HG03025 (cell line): ENCODE results near the gene CFHR5.
A peak's percentile ranks its signal among the peaks of the same experiment; 100 is the strongest.
"Not testable (repeated sequence)": the region's sequence is repeated elsewhere in the genome, so short reads cannot be mapped to it uniquely, and the experiment has no call there.

Experiments used
- ATAC-seq: cut with Tn5 transposase; IDR thresholded peaks from one replicate; pipeline ENCODE4 v1.9.1; 2021; ENCODE audit warnings: mild to moderate bottlenecking, moderate library complexity; ENCODE audit not compliant: unreplicated experiment, low FRiP score

CFHR5 gene

GRCh38 chr1:196977278-196977677 is at the start of gene CFHR5:
Gene CFHR5, plus strand, starts transcription at chr1:196977556. Its CDS starts 109 bp downstream, at chr1:196977665.
- no peak for ATAC-seq

DNA sequence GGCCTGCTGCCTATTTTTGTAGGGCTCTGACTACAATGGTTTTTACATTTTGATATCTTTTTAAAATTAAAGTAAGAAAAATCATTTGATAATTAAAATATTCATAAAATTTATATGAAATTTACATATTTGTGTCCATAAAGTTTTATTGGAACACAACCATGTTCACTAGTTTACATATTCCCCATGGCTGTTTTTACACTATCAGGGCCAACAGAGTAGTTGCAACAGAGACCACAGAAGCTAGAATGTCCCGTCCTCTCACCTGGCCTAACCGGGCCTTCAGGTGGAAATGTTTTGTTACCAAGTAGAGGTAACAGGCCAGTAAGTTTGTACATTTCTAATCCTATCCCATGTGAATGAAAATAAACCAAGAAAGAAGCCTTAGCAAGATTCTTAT is 44.5 kb upstream of the CFHR5 start:
- ATAC-seq: not testable (repeated sequence)

DNA sequence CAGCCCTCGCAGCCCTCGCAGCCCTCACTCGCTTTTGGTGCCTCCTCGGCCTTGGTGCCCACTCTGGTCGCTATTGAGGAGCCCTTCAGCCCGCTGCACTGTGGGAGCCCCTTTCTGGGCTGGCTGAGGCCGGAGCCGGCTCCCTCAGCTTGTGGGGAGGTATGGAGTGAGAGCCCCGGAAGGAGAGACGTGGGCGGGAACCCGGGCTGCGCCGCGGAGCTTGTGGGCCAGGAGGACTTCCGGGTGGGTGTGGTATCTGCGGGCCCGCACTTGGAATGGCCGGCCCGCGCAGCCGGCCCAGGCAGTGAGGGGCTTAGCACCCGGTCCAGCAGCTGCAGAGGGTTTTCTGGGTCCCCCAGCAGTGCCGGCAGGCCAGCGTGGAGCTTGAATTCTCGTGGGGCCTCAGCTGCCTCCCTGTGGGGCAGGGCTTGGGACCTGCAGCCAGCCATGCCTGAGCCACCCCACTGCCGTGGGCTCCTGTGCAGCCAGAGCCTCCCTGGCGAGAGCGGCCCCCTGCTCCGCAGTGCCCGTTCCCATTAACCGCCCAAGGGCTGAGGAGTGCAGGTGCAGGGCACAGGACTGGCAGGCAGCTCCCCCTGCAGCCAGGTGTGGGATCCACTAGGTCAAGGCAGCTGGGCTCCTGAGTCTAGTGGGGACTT is 43.7 kb upstream of the CFHR5 start:
- no peak for ATAC-seq

DNA sequence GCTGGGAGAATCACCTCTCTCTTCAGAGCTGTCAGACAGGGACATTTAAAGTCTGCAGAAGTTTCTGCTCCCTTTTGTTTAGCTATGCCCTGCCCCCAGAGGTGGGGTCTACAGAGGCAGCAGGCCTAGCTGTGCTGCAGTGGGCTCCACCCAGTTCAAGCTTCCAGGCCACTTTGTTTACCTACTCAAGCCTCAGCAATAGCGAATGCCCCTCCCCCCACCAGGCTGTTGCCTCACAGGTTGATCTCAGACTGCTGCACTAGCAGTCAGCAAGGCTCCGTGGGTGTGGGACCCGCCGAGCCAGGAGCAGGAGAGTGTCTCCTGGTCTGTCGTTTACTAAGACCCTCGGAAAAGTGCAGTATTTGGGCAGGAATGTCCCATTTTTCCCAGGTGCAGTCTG is 35.9 kb upstream of the CFHR5 start:
- ATAC-seq: not testable (repeated sequence)

GRCh38 chr1:196943568-196943967 is 33.8 kb upstream of the CFHR5 start, which contains the start of gene CFHR2:
Gene CFHR2, plus strand, starts transcription at chr1:196943738. Its CDS starts 143 bp downstream, at chr1:196943881.
- not testable (repeated sequence) for ATAC-seq

DNA sequence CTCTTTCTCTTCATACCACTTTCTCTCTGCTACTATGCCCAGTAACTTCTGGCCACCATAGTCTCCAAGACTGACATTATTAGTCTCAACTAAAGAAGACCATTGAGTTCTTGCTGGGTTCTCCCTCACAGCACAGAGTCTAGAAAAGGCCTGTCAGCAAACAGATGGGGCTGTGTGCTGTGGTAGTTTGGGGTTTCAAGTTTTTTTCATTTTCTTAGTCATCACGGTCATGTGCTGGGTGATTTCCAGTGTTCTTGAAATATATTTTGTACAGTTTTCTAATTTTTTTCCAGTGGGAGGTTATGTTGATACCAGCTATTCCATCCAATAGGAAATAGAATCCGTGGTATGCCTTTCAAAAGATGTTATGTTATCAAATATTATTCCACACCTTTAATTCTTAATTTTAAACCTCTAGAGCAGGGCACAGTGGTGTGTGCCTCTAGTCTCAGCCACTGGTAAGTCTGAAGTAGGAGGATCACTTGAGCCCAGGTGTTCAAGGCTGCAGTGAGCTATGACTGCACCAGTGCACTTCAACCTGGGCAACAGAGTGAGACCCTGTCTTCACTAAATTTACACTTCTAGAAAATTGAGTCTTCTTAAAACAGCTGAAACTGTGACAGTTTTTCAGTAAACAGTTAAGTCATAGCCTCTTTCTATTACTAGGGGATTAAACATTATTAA is 25.5 kb upstream of the CFHR5 start:
- ATAC-seq: peak; percentile 94

- no peak for ATAC-seq
Measured at GRCh38 chr1:196954778-196955177, 22.6 kb upstream of the CFHR5 start.

DNA sequence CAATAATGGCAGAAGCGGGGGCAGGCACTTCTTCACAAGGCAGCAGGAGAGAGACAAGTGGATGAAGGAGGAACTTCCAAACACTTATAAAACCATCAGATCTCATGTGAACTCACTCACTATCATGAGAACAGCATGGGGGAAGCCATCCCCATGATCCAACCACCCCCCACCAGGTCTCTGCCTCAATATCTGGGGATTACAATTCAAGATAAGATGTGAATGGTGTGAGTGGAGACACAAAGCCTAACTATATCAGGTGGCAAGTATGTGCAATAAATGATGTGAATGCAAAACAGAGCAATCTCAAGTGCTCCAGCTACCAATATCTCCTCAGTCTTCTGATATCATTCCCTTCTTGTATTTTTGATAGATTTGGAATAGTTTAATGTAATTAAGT is 21.4 kb upstream of the CFHR5 start:
- ATAC-seq: no peak

DNA sequence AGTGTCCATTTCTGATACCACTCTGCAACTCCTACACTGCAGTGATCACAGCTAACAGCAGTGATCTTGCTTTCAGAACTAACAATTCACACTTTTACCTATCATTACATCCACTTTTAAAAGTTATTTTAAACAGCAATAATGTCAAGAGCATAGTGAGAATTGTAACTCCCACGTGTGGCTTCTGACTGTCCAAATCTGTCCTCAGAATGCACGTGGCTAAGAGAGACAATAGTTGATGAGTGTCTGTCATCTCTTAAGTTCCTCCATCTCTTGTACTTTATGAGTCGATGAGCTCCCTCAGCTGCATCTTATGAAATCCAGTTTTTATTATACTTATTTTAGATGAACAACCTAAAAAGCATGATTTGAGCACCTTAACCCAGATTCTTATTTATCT is 16.5 kb upstream of the CFHR5 start:
- peak; percentile 97 for ATAC-seq

GRCh38 chr1:196970182-196970581 is 7.2 kb upstream of the CFHR5 start:
- ATAC-seq: no peak

DNA sequence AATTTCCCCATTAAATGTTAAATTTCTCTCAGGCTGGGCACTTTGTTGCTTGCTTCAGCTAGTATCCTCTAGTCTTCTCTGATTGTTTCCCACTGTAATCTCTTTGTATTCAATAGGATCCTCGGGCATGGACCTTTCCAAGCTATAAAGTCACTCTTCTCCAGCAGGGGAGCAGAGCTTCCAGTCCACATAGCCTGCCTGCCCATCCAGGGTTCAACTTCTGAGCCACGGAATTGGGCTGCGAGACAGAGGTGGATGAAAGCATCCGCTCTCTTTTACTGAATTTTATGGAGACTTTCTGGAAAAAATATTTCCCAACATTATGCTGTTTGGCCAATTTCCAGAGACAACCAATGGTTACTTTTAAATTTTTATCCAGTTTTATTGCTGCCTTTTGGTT is 1.1 kb upstream of the CFHR5 start:
- no peak for ATAC-seq

DNA sequence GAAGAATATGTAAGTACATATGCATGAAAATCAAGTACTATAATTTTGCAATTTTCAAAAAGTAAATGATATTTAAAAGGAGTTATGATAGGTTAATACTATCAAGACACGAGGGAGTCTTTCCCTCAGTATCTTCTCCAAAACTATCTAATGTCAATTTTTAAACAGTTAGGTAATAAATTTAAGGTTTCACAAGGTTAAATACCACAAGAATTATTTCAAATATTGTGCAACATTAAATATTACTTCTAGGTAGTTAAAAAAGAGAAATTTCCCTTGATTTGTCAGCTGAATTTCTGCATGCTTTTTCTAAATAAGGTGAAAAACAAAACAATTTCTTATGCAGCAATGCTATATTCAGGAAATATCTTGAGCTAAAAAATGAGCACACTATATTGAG is 3.5 kb downstream of the CFHR5 start:
- ATAC-seq: no peak

- not testable (repeated sequence) for ATAC-seq
Measured at GRCh38 chr1:196982247-196982646, 4.9 kb downstream of the CFHR5 start.

DNA sequence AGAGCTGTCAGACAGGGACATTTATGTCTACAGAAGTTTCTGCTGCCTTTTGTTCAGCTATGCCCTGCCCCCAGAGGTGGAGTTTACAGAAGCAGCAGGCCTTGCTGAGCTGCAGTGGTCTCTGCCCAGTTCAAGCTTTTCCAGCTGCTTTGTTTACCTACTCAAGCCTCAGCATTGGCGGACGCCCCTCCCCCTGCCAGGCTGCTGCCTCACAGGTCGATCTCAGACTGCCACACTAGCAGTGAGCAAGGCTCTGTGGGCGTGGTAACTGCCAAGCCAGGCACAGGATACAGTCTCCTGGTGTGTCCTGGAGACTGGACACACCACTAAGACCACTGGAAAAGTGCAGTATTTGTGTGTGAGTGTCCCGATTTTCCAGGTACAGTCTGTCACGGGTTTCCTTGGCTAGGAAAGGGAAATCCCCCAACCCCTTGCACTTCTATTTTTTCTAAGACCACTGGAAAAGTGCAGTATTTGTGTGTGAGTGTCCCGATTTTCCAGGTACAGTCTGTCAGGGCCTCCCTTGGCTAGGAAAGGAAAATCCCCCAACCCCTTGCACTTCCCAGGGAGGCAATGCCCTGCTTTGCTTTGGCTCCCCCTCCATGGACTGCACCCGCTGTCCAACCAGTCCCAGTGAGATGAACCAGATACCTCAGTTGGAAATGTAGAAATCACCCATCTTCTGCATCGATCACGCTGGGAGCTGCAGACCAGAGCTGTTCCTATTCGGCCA is 14.7 kb downstream of the CFHR5 start:
- not testable (repeated sequence) for ATAC-seq

DNA sequence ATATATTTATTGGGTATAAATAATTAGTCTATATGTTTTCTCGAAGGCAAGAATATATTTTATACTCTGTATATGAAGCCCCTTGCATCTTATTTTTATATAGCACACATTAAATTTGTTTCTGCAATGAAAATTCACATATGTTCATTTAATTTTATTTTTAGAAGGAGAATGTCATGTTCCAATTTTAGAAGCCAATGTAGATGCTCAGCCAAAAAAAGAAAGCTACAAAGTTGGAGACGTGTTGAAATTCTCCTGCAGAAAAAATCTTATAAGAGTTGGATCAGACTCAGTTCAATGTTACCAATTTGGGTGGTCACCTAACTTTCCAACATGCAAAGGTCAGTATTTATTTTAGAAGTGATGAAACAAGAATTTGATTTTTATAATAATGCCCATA is 16.6 kb downstream of the CFHR5 start:
- no peak for ATAC-seq

- no peak for ATAC-seq
Measured at GRCh38 chr1:196997423-196997822, 20.1 kb downstream of the CFHR5 start.

DNA sequence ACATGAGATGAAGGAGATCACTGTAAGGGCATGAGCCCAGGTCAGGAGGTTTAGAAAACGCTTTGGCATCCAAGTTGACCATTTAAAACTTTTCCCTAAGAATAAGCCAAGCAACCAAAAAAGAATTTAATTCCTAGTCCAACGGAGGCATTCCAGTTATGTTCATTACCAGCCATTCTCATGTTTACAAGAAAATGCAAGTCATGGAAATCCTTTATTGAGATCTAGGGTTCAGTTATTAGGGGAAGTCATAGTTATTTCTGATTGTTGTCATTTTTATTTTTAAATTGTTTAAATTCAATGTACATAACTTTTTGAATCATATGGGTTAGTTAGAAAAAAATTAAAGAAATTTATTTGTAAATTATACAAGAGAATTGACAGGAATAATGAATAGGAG is 24.5 kb downstream of the CFHR5 start:
- no peak for ATAC-seq

- no peak for ATAC-seq
Measured at GRCh38 chr1:197003132-197003531, 25.8 kb downstream of the CFHR5 start.

DNA sequence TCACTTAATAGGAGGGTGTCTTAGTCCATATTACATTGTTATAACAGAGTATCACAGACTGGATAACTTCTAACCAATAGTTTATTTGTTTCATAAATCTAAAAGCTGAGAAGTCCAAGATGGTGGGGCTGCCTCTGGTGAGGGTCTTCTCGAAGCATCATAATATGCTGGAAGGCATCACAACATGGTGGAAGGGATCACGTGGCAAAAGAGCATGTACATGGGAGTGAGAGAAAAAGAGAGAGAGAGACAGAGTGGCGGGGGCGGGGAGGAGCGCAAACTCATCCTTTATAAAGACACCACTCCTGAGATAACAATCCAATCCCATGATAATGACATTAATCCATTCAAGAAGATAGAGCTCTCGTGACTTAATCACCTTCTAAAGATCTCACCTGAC is 31.5 kb downstream of the CFHR5 start:
- no peak for ATAC-seq

DNA sequence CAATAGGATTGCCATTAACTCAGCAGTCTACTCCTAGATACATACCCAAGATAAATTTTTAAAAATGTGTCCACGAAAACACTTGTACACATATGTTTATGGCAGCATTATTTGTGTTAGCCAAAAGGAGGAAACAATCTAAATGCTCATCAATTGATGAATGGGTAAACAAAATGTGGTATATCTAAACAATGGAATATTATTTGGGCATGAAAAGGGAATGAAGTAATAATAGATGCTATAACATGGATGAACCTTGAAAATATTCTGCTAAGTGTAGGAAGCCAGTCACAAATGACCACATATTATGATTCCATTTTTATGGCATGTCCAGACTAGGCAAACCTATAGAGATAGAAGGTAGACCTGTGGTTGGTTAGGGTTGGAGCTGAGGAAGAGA is 34.3 kb downstream of the CFHR5 start:
- no peak for ATAC-seq

DNA sequence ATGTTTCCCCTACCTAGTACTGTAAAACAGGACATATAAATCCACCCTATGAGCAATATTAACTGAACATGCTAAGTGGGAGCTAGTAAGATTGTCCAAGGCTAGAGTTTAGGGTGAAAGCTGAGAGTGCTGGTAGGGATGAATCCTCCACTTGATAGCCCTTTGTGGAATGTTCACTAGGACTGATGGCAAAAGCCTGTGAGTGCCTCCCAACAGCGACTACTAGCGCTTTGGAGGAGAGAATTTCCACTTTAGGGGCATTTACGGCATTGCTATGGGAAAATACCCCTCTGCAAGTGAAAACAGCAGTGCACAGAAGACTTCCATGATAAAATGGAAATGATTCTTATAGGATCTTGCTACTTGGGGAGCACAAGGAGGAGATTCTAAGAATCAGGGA is 35.9 kb downstream of the CFHR5 start:
- ATAC-seq: no peak
